Jurkat, Clone E6-1 (cell line): Measurements from ENCODE around the gene ANGPTL8. TPM values are rescaled to one million over a fixed set of nuclear protein-coding genes. Genes with fewer than 3 reads are reported as not detected.

Source experiments
- DNase-seq: peaks from one replicate; pipeline ENCODE4 v3.0.0-alpha.2; 2011; ENCODE audit warnings: low read depth, low spot score
- H3K4me3 ChIP-seq: 2 replicates; pipeline ENCODE4 v1.5.1; 2011; ENCODE audit warnings: mild to moderate bottlenecking, low read length, control low read depth, moderate library complexity
- polyA plus RNA-seq: library from polyadenylated mRNA; unstranded; fragments of >200 nt; gene quantifications from one replicate; pipeline ENCODE4 v1.2.1, GENCODE V29; 2012; ENCODE audit warnings: missing spikeins; ENCODE audit not compliant: insufficient read length, insufficient read depth

ANGPTL8 gene, protein sequence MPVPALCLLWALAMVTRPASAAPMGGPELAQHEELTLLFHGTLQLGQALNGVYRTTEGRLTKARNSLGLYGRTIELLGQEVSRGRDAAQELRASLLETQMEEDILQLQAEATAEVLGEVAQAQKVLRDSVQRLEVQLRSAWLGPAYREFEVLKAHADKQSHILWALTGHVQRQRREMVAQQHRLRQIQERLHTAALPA
- not detected for polyA plus RNA-seq

DNA sequence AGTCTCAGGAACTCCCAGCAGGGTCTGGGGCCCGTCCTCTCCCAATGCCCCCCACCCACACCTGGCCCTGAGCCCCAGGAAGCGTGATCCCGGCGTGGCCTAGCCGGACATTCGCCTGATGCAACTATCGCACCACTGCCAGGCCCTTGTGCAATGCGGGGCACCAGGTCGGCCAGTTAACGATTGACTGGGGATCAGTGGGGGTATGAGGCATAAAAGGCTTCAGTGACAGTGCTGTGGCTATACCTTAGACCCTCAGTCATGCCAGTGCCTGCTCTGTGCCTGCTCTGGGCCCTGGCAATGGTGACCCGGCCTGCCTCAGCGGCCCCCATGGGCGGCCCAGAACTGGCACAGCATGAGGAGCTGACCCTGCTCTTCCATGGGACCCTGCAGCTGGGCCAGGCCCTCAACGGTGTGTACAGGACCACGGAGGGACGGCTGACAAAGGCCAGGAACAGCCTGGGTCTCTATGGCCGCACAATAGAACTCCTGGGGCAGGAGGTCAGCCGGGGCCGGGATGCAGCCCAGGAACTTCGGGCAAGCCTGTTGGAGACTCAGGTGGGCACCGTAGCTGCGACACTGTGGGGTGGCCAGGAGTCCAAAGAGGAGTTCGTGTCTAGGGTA is at the start of gene ANGPTL8:
TSS of gene ANGPTL8 (plus strand) at position 243 of the 624 bp plus-strand sequence. CDS start at position 262, 19 bp downstream.
- DNase-seq: no peak
- no peak within 1 kb of the TSS for H3K4me3 ChIP-seq

DNA sequence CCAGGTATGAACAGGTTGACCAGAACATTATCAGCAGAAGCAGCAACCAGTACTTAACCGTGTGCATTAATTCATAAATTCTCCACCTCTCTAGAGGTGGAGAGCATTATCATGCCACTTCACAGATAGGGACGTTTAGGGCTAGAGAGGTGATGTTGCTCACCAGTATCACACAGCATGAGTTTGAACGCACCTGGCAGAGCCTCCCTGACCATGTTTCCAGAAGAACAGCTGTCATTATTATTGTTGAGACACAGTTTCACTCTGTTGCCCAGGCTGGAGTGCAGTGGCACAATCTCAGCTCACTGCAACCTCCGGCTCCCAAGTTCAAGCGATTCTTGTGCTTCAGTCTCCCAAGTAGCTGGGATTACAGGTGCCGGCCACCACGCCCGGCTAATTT is 48.9 kb upstream of the ANGPTL8 start:
- no peak overlapping the region for H3K4me3 ChIP-seq
- DNase-seq: no peak

- DNase-seq: no peak
- H3K4me3 ChIP-seq: no peak overlapping the region
Observed at GRCh38 chr19:11191273-11191755, 48.1 kb upstream of the ANGPTL8 start.

- H3K4me3 ChIP-seq: no peak overlapping the region
- no peak for DNase-seq
Observed at GRCh38 chr19:11191934-11192333, 47.5 kb upstream of the ANGPTL8 start.

DNA sequence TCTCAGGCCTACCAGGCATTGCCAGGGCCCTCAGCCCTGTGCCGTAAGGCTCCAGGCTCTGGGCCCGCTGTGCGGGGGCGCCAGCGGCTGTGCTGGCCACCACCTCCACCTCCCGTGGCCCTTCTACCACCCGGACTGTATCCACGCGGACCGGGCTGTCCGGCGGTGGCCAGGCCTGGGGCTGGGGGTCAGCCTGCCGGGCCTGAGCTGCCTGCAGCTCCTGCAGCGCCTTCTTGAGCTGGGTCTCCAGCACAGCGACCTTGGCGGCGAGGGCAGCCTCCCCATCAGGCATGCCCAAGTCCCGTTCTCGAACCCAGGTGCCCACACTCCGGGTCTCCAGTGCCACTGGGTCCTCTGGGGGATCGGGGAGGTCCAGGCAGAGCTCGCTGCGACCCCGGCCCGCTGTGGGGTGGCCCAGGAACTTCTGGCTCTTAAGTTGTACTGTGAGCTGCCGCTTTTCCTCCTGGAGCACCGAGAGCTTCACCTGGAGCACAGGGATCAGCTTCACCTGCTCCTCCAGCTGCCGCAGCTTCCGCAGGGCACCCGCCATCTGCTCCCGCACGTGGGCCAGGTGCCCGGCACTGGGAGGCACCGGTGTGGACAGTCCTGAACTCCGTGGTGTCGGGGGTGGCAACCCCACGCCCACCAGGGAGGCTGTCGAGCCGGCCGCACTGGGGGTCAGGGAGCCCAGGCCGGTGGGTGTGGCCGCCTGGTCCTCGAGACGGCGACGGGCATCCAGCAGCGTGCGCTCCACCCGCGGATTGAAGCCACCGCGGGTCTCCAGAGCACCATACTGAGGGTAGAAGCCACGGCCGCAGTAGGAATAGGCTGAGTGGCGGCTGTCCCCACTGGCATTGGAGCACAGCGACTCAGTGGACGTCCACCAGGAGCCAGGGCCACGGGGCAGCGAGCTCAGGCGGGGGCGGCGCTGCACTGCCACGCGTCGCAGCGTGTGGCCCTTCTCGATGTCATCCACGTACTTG is 46.2 kb upstream of the ANGPTL8 start:
- no peak for DNase-seq

GRCh38 chr19:11194173-11194572 is 45.2 kb upstream of the ANGPTL8 start:
- no peak for DNase-seq
- H3K4me3 ChIP-seq: no peak overlapping the region

More for the DNA sequence above, 46.2 kb upstream of the ANGPTL8 start:
- H3K4me3 ChIP-seq: no peak overlapping the region

DNA sequence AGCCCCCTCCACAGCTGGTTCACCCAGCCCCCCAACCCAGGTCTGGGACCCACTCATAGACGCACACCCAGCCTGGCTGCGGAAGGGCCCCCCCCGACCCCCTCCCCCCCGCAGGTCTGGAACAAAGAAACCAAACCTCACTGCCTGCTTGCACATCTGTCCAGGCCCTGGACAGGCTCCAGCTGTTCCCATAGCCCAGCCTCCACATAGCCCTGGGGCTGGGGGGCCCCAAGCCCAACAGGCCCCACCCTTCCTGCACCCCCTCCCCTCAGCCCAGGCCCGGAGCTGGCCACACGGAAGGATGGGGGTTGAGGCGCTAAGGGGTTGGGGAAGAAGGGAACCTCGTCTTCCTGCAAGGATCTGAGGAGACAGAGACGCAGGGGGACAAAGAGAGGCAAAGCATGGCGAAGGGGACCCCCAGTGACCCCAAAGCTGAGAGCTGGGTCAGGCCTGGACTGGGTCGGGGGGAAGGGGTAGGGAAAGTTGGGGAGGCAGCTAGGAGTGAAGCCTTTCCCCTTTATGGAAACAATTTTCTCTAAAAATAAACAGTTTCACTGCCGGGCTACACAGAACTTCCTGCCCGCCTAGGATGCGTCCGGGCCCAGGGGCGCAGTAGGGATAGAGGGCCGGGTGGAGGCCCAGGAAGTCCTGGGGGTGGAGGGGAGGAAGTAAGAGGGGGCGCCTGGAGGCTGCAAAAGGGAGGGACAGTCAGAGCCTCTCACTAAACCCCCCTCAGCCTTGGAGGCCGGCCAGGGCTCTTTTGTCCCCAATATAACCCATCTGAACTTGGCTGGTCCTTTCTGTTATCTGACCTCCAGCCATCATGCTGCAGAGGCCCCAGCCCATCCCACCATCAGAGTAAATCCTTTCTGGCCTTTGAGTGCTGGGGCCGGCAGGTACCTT is 44.5 kb upstream of the ANGPTL8 start:
- no peak for DNase-seq
- no peak overlapping the region for H3K4me3 ChIP-seq

DNA sequence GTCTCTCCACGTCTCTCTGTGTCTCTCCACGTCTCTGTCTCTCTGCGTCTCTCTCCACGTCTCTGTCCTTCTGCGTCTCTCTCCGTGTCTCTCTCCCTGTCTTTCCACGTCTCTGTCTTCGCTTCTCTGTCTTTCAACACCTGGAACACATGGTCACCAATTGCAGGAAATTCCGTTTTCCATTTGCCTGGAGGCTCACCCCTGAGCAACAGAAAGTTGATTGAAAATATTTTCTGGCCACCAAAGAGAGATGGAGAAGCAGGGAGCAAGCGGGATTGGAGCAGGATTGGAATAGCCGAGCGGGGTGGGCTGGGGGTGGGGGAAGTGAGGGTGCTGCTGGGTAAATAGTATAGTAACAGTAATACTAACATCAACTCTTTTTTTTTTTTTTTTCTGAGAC is 43.7 kb upstream of the ANGPTL8 start:
- no peak overlapping the region for H3K4me3 ChIP-seq
- no peak for DNase-seq

- peak overlapping the region; percentile 62 for H3K4me3 ChIP-seq
- no peak for DNase-seq
Observed at GRCh38 chr19:11196406-11197287, 42.8 kb upstream of the ANGPTL8 start.

DNA sequence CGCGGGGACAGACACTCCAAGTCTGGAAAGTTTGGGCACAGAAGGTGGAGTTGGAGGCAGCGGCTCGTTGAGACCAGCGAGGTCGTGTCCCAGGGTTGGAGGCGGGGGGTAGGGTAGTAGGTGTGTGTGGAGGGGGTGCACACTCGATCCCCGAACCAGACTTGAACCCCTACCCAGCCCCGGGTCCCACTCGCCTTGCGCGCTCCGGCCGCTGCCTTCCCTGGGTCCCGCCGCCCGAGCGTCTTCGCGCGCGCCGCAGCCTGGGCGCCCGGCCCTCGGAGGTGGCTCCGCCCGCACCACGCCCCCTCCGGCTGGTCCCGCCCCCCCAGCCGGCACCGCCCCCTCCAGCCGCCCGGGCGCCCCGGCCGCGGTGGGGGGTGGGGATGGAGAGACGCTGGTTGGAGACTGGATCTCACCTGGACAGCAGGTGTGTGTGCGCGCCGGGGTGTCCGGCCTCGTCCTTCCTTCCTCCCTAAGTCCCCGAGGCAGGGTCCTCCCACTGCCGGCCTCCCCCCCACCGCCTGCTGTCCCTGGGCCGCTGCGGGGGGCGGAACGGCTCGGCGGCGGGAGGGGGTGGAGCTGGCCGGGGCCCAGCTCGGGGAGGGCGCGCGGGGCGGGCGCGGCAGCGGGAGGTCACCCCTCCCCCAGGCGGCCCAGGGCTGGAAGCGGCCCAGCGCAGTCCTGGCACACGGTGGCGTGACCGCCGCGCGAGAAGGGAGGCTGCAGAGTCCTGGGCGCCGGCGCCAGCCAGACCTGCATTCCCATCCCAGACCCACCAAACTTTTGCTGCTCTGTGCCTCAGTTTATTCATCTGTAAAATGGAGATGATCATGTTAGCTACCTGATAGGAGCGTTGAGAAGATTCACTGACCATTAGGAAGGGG is 41.9 kb upstream of the ANGPTL8 start, which contains the start of gene KANK2:
TSS of gene KANK2 (minus strand) at position 255 of the 884 bp plus-strand sequence. CDS start 3,034 bp downstream, outside the sequence.
- peak within 1 kb of the TSS; percentile 62 for H3K4me3 ChIP-seq
- no peak for DNase-seq

GRCh38 chr19:11198175-11198534 is 41.3 kb upstream of the ANGPTL8 start:
- no peak for DNase-seq
- peak overlapping the region; percentile 26; the same call in 1 of the 2 replicates for H3K4me3 ChIP-seq

- no peak overlapping the region for H3K4me3 ChIP-seq
- no peak for DNase-seq
Observed at GRCh38 chr19:11198769-11199424, 40.5 kb upstream of the ANGPTL8 start.

- no peak overlapping the region for H3K4me3 ChIP-seq
- no peak for DNase-seq
Observed at GRCh38 chr19:11199517-11199916, 39.9 kb upstream of the ANGPTL8 start.

- no peak overlapping the region for H3K4me3 ChIP-seq
- no peak for DNase-seq
Observed at GRCh38 chr19:11200015-11200574, 39.3 kb upstream of the ANGPTL8 start.

DNA sequence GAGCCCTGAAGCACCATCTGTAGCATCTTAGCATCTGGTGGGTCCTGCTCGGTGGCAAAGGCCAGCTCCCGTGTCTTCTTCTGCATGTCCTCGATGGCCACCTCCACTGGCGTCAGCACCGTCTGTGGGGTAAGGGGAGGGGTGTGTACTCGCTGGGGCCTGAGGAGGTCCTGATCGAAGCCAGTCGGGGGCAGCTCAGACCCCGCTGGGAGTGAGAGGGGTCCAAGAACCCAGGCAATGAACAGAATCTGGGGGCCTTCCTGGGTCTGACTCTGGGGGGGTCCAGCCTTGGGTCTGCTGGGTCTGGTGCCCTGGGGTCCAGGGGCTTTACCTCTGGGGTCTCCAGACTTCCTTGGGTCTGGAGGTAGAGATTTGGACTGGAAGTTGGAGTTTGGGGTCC is 38.5 kb upstream of the ANGPTL8 start:
- DNase-seq: no peak

GRCh38 chr19:11201791-11202190 is 37.6 kb upstream of the ANGPTL8 start:
- no peak for DNase-seq
- H3K4me3 ChIP-seq: no peak overlapping the region

More for the DNA sequence above, 38.5 kb upstream of the ANGPTL8 start:
- H3K4me3 ChIP-seq: no peak overlapping the region
